H9 (cell line): ENCODE results near the gene DCAF7. TPM values are rescaled to one million over a fixed set of nuclear protein-coding genes. Genes with fewer than 3 reads are reported as not detected.

ENCODE experiments used
- DNase-seq: peaks from one replicate; pipeline ENCODE4 v3.0.0-alpha.2; 2017
- H2AFZ ChIP-seq: one replicate; pipeline ENCODE4 v1.6.1; 2013; ENCODE audit warnings: mild to moderate bottlenecking, low read length, control low read depth, moderate library complexity
- H2AK5ac ChIP-seq: 2 replicates; pipeline ENCODE4 v1.6.1; 2013; ENCODE audit warnings: low read length, control low read depth, mixed read lengths; ENCODE audit not compliant: insufficient read length
- H2BK120ac ChIP-seq: one replicate; pipeline ENCODE4 v1.6.1; 2013; ENCODE audit warnings: low read depth, mild to moderate bottlenecking, low read length, control low read depth, inconsistent platforms; ENCODE audit not compliant: poor library complexity, severe bottlenecking
- H2BK12ac ChIP-seq: 2 replicates; pipeline ENCODE4 v1.6.1; 2013; ENCODE audit warnings: low read length, control low read depth, mixed read lengths, low read depth; ENCODE audit not compliant: insufficient read length
- H2BK15ac ChIP-seq: 2 replicates; pipeline ENCODE4 v1.6.1; 2013; ENCODE audit warnings: low read depth, low read length, control low read depth
- H2BK20ac ChIP-seq: one replicate; pipeline ENCODE4 v1.6.1; 2013; ENCODE audit warnings: low read depth, mild to moderate bottlenecking, low read length, control low read depth, inconsistent platforms; ENCODE audit not compliant: poor library complexity, severe bottlenecking
- H2BK5ac ChIP-seq: 2 replicates; pipeline ENCODE4 v1.6.1; 2013; ENCODE audit warnings: low read length, control low read depth, mixed read lengths; ENCODE audit not compliant: insufficient read length
- H3K14ac ChIP-seq: 2 replicates; pipeline ENCODE4 v1.6.1; 2013; ENCODE audit warnings: low read length, control low read depth; ENCODE audit not compliant: insufficient read depth
- H3K18ac ChIP-seq: 2 replicates; pipeline ENCODE4 v1.6.1; 2013; ENCODE audit warnings: low read depth, mild to moderate bottlenecking, mixed read lengths, low read length, control low read depth; ENCODE audit not compliant: insufficient read length
- H3K23ac ChIP-seq: 2 replicates; pipeline ENCODE4 v1.6.1; 2013; ENCODE audit warnings: low read length, control low read depth, mixed read lengths, low read depth; ENCODE audit not compliant: insufficient read length
- H3K23me2 ChIP-seq: 2 replicates; pipeline ENCODE4 v1.6.1; 2013; ENCODE audit warnings: low read depth, mild to moderate bottlenecking, mixed read lengths, low read length, control low read depth; ENCODE audit not compliant: insufficient read length, poor library complexity, severe bottlenecking
- H3K27ac ChIP-seq: 2 replicates; pipeline ENCODE4 v1.5.1; 2013; ENCODE audit warnings: low read length, control low read depth, mixed read lengths, low read depth; ENCODE audit not compliant: insufficient read length
- H3K27me3 ChIP-seq: 2 replicates; pipeline ENCODE4 v1.6.1; 2013; ENCODE audit warnings: low read length, control low read depth, inconsistent platforms; ENCODE audit not compliant: insufficient read depth
- H3K4ac ChIP-seq: 2 replicates; pipeline ENCODE4 v1.6.1; 2013; ENCODE audit warnings: low read depth, mild to moderate bottlenecking, control low read depth, inconsistent platforms, low read length, moderate library complexity
- H3K4me1 ChIP-seq: 2 replicates; pipeline ENCODE4 v1.6.1; 2013; ENCODE audit warnings: low read length, control low read depth, inconsistent platforms; ENCODE audit not compliant: insufficient read depth
- H3K4me2 ChIP-seq: 2 replicates; pipeline ENCODE4 v1.6.1; 2013; ENCODE audit warnings: low read length, control low read depth, mixed read lengths; ENCODE audit not compliant: insufficient read length, insufficient read depth
- H3K56ac ChIP-seq: 2 replicates; pipeline ENCODE4 v1.6.1; 2013; ENCODE audit warnings: low read depth, mild to moderate bottlenecking, mixed read lengths, low read length, control low read depth; ENCODE audit not compliant: insufficient read length
- H3K79me1 ChIP-seq: 2 replicates; pipeline ENCODE4 v1.6.1; 2013; ENCODE audit warnings: low read depth, mild to moderate bottlenecking, moderate library complexity, low read length, control low read depth, inconsistent platforms; ENCODE audit not compliant: insufficient read depth, poor library complexity, severe bottlenecking
- H3K79me2 ChIP-seq: 2 replicates; pipeline ENCODE4 v1.6.1; 2013; ENCODE audit warnings: low read length, control low read depth, inconsistent platforms; ENCODE audit not compliant: insufficient read depth
- H3K9ac ChIP-seq: 2 replicates; pipeline ENCODE4 v1.6.1; 2013; ENCODE audit warnings: low read length, control low read depth, mixed read lengths; ENCODE audit not compliant: insufficient read length; ENCODE audit errors: extremely low read depth
- H3K9me3 ChIP-seq: one replicate; pipeline ENCODE4 v1.6.1; 2013; ENCODE audit warnings: low read depth, low read length, inconsistent platforms; ENCODE audit not compliant: control insufficient read depth
- H3T11ph ChIP-seq: one replicate; pipeline ENCODE4 v1.6.1; 2013; ENCODE audit warnings: mild to moderate bottlenecking, low read length, control low read depth, inconsistent platforms
- H4K20me1 ChIP-seq: one replicate; pipeline ENCODE4 v1.6.1; 2013; ENCODE audit not compliant: control insufficient read depth, insufficient read length, insufficient read depth
- H4K5ac ChIP-seq: 2 replicates; pipeline ENCODE4 v1.6.1; 2013; ENCODE audit warnings: low read depth, mild to moderate bottlenecking, mixed read lengths, low read length, control low read depth; ENCODE audit not compliant: insufficient read length
- H4K8ac ChIP-seq: replicated peaks from 2 replicates; pipeline ENCODE4 v1.6.1; 2013; ENCODE audit warnings: low read length, control low read depth, mixed read lengths, low read depth; ENCODE audit not compliant: insufficient read length
- H4K91ac ChIP-seq: 2 replicates; pipeline ENCODE4 v1.6.1; 2013; ENCODE audit warnings: low read depth, mild to moderate bottlenecking, moderate library complexity, mixed read lengths, low read length, control low read depth; ENCODE audit not compliant: insufficient read length
- H3K27ac Mint-ChIP-seq, 3 experiments: 2 replicates in 2 of 3; 3 replicates in 1 of 3; pipeline ENCODE4 v1.8.0; 2020 to 2021; ENCODE audit warnings: mixed read lengths in 3 of 3, mild to moderate bottlenecking in 1 of 3, moderate library complexity in 1 of 3
- H3K27me3 Mint-ChIP-seq: 2 replicates; pipeline ENCODE4 v1.8.0; 2021; ENCODE audit warnings: low read depth, mild to moderate bottlenecking, moderate library complexity, mixed read lengths
- H3K36me3 Mint-ChIP-seq, 3 experiments: 2 replicates in 2 of 3; 3 replicates in 1 of 3; pipeline ENCODE4 v1.8.0; 2020 to 2021; ENCODE audit warnings: low read depth in 3 of 3, mixed read lengths in 3 of 3; ENCODE audit not compliant: insufficient read depth in 1 of 3
- H3K4me1 Mint-ChIP-seq, 2 experiments: 2 replicates each; pipeline ENCODE4 v1.8.0; 2020; ENCODE audit warnings: mixed read lengths in 2 of 2
- H3K4me3 Mint-ChIP-seq, 2 experiments: 2 replicates in 1 of 2; 3 replicates in 1 of 2; pipeline ENCODE4 v1.8.0; 2020 to 2021; ENCODE audit warnings: mild to moderate bottlenecking in 2 of 2, mixed read lengths in 2 of 2, moderate library complexity in 1 of 2
- H3K9me3 Mint-ChIP-seq, 2 experiments: 2 replicates in 1 of 2; 3 replicates in 1 of 2; pipeline ENCODE4 v1.8.0; 2020; ENCODE audit warnings: mild to moderate bottlenecking in 2 of 2, mixed read lengths in 2 of 2, moderate library complexity in 1 of 2
- WGBS: extraction: QIAGEN DNeasy Blood & Tissue Kit; methylation state at CpG from one replicate; pipeline ENCODE4 v1.1.7; 2013; ENCODE audit warnings: missing lambda C conversion rate, low lambda C conversion rate, mixed read lengths; ENCODE audit not compliant: insufficient read length; ENCODE audit errors: extremely low coverage; 5-methylcytosine and 5-hydroxymethylcytosine counted together
- total RNA-seq: library from RNA; stranded (reverse); gene quantifications from 2 replicates; pipeline ENCODE4 v1.2.1, GENCODE V29; 2021
- TF ChIP-seq, protein P1 (sequence below): fragments of 200-600 bp; sonication (generic); conservative IDR thresholded peaks from 3 replicates; pipeline ENCODE4 v1.8.0; 2021; ENCODE audit warnings: antibody characterized with exemption, mild to moderate bottlenecking

The DCAF7 gene
- total RNA-seq, 1 experiment from 2014 or later = 86.2 TPM

- TF ChIP-seq, protein P1, sequence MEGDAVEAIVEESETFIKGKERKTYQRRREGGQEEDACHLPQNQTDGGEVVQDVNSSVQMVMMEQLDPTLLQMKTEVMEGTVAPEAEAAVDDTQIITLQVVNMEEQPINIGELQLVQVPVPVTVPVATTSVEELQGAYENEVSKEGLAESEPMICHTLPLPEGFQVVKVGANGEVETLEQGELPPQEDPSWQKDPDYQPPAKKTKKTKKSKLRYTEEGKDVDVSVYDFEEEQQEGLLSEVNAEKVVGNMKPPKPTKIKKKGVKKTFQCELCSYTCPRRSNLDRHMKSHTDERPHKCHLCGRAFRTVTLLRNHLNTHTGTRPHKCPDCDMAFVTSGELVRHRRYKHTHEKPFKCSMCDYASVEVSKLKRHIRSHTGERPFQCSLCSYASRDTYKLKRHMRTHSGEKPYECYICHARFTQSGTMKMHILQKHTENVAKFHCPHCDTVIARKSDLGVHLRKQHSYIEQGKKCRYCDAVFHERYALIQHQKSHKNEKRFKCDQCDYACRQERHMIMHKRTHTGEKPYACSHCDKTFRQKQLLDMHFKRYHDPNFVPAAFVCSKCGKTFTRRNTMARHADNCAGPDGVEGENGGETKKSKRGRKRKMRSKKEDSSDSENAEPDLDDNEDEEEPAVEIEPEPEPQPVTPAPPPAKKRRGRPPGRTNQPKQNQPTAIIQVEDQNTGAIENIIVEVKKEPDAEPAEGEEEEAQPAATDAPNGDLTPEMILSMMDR = no peak
- no CpG with 5 or more reads among the region's 3 CpGs for WGBS
Observed at GRCh38 chr17:63631062-63631461, 80.8 kb downstream of the DCAF7 start.

More at GRCh38 chr17:63631062-63631461, 80.8 kb downstream of the DCAF7 start:
- H3K27me3 ChIP-seq = no peaks in the 10 kb centered on the region
- H2BK15ac ChIP-seq = no peak overlapping the region
- Mint-ChIP-seq H3K36me3 (peaks cover 0 to 18% (median 8%) of the 10 kb centered on the region in 3 experiments; a peak in 6 of 7 replicates), H3K4me1 (peaks cover 52 to 57% of the 10 kb centered on the region in 2 experiments), H3K4me3 (peak overlapping the region; percentile 4 to 5; a peak in 3 of 5 replicates), H3K27me3 (no peaks in the 10 kb centered on the region), H3K27ac (peak overlapping the region in 2 of 3 experiments; percentile 56 to 81; a peak in 5 of 7 replicates), H3K9me3 (no peaks in the 10 kb centered on the region)
- H4K91ac ChIP-seq = no peak overlapping the region
- no peak overlapping the region for H2AFZ ChIP-seq
- H3K4ac ChIP-seq = no peak overlapping the region
- H3K4me2 ChIP-seq = no peak overlapping the region
- H3T11ph ChIP-seq = no peak overlapping the region
- peaks cover 2% of the 10 kb centered on the region for H3K79me1 ChIP-seq
- H3K23me2 ChIP-seq = no peaks in the 10 kb centered on the region
- no peak overlapping the region for H2BK12ac ChIP-seq
- H4K20me1 ChIP-seq = no peaks in the 10 kb centered on the region
- no peaks in the 10 kb centered on the region for H3K79me2 ChIP-seq
- no peak overlapping the region for H2AK5ac ChIP-seq
- no peak overlapping the region for H3K23ac ChIP-seq
- no peak overlapping the region for H3K56ac ChIP-seq
- H2BK5ac ChIP-seq = no peak overlapping the region
- H2BK120ac ChIP-seq = no peak overlapping the region
- H3K9me3 ChIP-seq = no peaks in the 10 kb centered on the region
- H3K9ac ChIP-seq = no peak overlapping the region
- no peak overlapping the region for H4K8ac ChIP-seq
- H2BK20ac ChIP-seq = no peak overlapping the region
- peak overlapping the region; percentile 25 for H3K27ac ChIP-seq
- H3K14ac ChIP-seq = no peak overlapping the region
- DNase-seq = no peak
- H3K18ac ChIP-seq = no peak overlapping the region
- peaks cover 10% of the 10 kb centered on the region; the same call in 1 of the 2 replicates for H3K4me1 ChIP-seq
- no peak overlapping the region for H4K5ac ChIP-seq
